ENCODE data around the gene UBE2E1.
A peak's percentile ranks its signal among the peaks of the same experiment; 100 is the strongest.
"Not testable (repeated sequence)": the region's sequence is repeated elsewhere in the genome, so short reads cannot be mapped to it uniquely, and the experiment has no call there.

UBE2E1 gene

DNA sequence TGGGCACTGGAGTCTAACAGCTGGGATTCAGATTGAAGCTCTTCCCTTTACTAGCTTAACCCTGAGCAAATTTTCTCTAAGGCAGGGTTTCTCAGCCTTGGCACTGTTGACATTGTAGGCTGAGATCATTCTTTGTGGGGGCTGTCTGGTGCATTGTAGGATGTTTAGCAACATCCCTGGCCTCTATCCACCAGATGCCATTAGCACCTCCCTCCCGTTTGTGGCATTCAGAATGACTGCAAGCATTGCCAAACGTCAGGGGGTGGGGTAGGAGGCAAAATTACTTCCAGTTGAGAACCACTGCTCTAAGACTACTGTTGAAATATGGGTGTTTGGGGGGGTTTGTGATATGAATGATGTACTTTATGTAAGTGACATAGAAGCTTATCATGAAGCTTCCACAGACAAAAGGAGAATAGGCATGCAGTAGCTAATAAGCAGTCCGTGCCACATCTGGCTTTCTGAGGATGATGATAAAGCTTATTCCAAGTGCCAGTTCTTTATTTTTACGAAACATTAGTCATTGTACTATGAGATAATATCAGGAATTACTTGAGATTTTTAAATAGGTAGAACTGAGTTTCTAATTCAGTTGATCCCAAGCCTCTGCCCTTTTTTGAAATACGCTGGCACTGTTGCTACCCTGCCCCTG lies 71.7 kb downstream of the UBE2E1 start:
- DNase-seq (ENCODE audit: low read depth in 2 of 2), result no peak

DNA sequence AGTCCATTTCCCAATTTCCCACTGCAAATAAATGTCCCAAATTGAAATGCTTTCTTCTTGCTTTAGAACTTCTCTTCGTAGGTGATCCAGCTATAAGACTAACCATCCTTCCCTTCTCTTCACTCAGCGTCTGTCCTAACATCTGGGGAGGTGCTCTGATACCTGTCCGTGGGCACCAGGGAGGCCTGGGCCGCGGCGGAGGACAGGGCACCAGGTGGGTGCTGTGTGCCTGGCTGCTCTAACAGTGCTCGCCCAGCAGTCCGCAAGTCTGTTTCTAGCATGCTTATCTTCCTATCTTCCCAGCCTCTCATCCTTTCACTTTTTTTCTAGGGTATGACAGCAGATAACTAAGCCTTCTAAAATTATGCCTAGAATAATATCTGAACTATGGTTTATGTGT lies 73.7 kb downstream of the UBE2E1 start:
- no peak for DNase-seq (ENCODE audit: low read depth in 2 of 2)

DNA sequence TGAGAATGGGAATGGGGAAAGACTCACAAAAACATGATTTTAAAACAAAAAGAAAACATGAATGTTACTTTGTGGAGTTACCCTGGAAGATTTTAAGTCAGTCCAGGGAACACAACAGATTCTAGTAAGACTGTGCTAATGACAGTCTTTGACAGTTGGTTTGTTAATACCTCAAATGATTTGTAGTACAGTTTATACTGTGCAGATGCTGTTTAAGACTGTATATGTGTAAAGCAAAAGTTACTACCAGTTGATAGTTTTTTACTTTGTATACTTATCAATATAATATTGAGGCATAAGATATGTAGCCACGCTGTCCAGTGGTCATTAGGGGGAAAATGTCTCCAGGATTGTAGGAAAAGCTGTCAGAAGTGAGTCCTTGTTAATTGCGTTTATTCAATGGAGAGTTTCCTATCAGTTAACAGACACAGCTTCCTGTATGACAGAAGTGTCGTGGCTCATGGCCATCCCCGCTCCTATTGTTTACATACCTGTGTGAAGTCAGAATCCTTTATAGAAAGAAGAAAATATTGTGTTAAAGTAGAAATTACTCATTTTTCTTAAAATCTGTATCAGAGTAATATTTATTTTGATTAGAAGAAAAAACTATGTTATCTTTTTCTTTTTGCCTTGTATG lies 75.1 kb downstream of the UBE2E1 start:
- DNase-seq (ENCODE audit: low read depth in 2 of 2), result no peak

DNA sequence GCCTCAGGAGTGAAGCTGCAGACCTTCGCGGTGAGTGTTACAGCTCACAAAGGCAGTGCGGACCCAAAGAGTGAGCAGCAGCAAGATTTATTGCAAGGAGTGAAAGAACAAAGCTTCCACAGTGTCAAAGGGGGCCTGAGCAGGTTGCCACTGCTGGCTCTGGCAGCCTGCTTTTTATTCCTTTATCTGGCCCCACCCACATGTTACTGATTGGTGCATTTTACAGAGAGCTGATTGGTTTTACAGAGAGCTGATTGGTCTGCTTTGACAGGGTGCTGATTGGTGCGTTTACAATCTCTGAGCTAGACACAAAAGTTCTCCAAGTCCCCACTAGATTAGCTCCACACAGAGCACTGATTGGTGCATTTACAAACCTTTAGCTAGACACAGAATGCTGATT lies 76.2 kb downstream of the UBE2E1 start:
- not testable (repeated sequence) for DNase-seq (ENCODE audit: low read depth in 2 of 2)

DNA sequence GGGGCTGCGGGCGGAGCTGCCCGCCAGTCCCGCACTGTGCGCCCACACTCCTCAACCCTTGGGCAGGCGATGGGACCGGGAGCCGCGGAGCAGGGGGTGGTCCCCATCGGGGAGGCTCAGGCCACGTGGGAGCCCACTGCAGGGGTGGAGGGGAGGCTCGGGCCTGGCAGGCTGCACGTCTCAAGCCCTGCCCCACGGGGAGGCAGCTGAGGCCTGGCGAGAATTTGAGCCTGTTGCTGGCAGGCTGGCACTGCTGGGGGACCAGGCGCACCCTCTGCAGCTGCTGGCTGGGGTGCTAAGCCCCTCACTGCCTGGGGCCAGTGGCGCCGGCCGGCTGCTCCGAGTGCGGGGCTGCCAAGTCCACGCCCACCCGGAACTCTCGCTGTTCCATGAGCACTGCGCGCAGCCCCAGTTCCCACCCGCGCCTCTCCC lies 76.7 kb downstream of the UBE2E1 start:
- DNase-seq (ENCODE audit: low read depth in 2 of 2), result no peak

DNA sequence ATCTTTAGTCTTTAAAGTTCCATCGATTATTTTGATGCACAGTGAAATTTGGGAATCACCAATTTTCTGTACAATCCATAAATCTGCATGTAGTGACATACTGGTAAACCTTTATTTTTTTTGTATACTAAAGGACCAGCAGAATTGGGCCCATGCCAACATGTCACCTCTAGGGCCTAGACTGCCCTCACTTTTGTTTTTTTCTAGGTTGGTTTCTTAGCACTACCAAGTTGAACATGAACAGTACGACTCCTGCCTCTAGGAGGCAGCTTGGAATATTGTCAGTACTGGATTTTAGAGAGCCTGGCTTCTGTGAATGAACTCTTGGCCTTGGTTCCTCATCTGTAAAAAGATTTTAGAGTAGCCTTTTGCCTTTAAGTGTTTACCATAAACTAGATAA lies 78.7 kb downstream of the UBE2E1 start:
- no peak for DNase-seq (ENCODE audit: low read depth in 2 of 2)

DNA sequence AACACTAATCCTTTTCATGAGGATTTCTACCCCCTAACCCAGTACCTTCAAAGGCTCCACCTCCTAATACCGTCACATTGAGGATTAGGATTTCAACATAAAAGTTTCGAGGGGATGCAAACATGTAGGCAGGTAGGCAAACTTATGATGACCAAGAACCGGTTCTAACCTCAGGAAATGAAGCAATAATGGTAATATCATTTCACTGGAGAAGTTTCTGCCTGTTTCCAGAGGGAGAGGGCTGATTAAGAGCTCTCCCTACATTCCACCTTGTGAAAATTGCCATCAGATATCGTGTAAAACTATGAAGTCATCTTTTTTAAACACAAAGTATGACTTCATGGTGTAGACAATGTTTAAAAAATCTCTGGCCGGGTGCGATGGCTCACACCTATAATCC lies 79.5 kb downstream of the UBE2E1 start:
- DNase-seq (ENCODE audit: low read depth in 2 of 2), result no peak

DNA sequence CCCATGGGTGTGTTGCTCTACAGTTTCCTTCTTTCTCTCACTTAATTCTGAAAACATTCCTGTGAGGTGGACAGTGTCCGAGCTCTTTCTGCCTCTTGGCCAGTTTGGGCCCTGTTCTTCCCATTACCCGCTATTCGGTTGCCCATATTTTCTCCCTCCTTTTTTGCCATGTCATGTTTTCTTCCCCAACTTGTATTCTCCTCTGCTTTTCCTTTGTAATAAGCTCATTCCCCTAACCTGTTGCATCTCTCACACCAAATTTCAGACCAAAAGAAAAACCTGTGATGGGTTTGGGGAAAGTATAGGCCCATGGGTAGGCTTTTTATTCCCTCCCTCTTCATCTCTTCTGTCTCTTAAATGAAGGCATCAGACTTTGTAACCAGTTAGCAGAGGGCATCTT lies 80.6 kb downstream of the UBE2E1 start:
- DNase-seq (ENCODE audit: low read depth in 2 of 2), result no peak

DNA sequence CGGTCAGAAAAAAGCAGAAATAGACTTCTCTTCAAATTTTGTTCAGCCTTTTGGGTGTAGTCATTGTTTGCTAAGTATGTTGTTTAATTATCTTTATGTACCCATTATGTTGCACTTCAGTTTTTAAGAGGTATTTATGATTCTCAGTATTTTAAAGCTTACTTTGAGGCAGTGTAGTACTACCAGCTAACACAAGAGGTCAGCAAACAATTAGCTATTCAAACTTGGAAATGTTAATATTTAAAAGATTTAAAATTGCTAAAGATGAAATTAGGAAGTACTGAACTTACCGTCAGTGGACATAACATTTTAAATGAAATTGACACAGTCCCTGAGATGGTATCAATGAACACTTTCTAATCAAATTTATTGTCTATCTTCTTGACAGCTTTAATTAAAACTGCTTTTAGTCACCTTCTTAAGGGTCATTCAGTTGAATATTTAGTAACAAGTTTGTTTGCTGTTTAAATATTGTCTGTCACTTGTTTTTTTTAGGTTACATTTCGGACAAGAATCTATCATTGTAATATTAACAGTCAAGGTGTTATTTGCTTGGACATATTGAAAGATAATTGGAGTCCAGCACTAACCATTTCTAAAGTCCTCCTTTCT lies 83.0 kb downstream of the UBE2E1 start:
- DNase-seq (ENCODE audit: low read depth in 2 of 2), result peak in 1 of 2 donors; percentile 10

DNA sequence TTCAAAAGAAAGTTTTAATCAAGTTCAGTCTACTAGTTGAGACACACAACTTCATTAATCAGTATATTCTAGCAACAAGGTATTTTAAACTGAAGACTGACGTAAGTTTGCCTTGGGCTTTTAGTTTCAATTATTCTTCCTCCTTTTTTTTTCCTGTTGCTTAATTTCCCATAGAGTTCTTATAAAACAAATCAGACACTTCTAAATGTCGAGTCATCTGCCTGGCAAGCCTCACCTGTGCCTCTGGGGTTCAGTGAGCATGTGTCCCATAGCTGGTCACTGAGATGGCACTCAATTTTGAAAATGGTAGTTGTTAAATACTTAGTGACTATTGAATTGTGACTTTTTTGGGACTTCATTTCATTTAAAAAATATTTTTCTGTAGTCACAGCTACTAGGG lies 83.6 kb downstream of the UBE2E1 start:
- DNase-seq (ENCODE audit: low read depth in 2 of 2), result no peak

DNA sequence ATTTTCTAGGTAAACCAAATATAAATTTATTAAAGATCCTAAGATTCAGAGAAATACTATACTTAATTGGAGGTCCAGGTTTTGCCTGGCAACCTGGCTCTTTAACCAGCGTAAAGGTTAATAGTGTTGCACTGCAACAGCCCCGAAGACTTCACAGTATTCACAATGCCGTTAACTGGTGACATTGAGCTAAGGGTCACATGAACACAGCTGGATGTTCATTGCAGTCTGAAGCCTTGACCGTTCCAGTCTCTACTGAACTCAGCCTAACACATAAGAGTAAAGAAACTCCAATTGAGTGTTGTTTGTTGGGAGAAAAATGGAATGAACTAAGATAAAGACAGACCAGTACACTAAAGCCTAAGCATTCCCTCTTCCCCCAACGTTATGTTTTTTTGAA lies 84.2 kb downstream of the UBE2E1 start:
- DNase-seq (ENCODE audit: low read depth in 2 of 2), result no peak

DNA sequence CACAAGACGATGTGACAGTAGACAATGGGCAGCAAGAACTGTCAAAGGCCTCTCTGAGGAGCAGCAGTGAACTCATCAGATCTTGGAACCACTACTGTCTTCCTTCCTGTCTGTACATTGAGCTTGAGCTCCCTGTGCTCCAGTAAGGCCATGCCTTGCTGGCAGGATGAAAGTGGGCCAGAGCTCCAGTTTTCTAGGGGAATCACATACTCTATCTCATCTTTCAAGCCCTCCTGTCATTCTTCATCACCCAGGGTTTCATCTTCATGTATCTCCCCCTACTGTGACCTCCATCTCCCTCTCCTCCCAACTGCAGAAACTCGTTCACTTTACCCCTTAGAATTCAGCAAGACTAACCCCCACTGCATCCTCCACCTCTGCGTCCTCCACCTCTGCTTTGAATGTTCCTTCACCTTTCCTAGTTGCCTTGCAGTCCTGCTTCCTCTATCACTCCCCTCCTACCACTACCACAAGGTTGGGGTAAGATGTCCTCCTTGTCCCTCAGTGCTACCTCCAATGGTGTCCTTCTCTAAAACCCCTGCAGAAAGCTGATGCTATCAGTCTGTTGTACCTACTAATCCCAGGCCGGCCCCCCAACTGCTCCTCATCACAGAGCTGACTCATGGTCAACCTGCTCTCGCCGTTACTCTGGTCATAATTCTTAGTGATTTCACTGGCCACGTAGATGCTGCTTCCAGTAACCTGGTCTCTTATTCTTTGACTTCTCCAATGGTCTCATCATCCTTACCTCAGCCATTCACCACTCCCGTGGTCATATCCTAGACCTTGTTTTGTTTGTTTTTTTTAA lies 88.7 kb downstream of the UBE2E1 start:
- DNase-seq (ENCODE audit: low read depth in 2 of 2), result no peak

DNA sequence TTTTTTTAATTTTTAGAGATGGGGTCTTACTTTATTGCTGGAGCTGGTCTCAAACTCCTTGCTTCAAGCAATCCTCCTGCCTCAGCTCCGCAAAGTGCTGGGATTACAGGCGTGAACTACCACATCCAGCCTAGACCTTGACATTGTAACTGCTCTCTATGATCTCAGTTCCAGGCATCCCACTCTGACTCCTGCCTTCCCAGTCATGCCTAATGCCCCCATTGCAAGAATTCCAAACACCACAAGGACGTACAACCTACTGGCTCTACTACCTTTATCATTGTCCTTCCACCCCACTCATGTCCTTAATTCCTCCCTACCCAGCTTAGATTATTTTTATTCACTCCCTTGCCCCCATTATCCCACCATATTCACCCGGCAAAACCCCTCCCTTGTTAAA lies 89.4 kb downstream of the UBE2E1 start:
- DNase-seq (ENCODE audit: low read depth in 2 of 2), result no peak

DNA sequence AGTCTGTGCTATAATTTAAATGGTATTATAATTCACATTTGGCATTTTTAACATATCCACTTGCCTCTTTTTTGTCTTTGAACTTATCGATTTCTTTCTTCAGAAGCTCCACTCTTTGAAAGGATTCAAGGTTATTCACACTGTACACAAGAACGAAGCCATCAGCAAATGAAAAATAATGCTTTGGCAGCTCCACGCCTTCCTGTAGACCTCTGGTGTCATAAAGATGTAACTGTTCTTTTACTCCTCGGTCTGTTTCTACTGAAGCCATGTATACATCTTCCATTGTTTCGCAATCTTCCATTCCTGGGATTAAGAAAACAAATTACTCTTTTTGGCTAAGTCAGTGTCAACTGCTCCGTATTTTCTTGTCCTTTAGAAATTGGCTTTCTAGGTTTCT lies 95.0 kb downstream of the UBE2E1 start:
- DNase-seq (ENCODE audit: low read depth in 2 of 2), result no peak

DNA sequence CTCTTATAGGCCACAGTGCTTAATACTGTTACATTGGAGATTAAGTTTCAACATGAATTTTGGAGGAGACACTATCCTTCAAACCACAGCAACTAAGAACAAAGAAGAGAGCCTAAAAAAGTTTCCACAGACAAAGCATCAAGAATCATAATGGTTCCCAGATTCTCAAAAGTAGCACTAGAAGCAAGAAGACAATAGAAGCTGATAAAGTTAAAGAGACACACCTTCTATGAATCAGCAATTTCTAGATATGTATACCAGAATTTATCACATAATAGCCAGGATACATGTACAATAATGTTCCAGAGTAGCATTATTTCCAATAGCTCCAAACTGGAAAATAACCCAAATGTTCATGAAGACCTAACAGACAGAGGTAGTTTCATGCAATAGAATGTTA lies 98.8 kb downstream of the UBE2E1 start:
- DNase-seq (ENCODE audit: low read depth in 2 of 2), result no peak

DNA sequence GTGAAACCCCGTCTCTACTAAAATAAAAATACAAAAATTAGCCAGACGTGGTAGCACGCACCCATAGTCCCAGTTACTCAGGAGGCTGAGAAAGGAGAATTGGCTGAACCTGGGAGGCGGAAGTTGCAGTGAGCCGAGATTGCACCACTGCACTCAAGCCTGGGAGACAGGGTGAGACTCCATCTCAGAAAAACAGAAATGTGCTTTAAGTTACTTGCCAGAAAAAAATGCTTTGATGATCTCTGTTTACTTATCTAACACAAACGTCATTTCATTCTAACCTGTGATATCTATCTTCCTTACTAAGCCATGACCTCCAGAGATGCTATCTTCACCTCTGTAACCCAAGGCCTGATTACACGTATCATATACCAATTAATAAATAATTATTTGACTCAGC lies 103.6 kb downstream of the UBE2E1 start:
- no peak for DNase-seq (ENCODE audit: low read depth in 2 of 2)

DNA sequence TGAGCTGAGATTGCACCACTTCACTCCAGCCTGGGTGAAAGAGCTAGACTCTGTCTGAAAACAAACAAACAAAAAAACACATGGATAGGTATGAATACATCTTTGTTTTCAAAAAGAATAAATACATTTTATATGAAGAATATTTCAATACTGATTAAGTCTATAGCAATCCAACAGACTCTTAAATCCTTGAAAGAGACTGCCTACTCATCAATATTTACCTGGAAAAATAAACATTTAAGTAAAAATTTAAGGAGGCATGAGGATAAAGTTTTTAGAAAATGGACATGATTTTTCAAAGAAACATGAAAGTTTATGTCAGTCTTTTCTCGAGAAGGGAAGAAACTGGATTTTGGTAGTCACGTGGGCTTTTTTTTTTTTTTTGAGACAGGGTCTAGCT lies 105.6 kb downstream of the UBE2E1 start:
- DNase-seq (ENCODE audit: low read depth in 2 of 2), result no peak

DNA sequence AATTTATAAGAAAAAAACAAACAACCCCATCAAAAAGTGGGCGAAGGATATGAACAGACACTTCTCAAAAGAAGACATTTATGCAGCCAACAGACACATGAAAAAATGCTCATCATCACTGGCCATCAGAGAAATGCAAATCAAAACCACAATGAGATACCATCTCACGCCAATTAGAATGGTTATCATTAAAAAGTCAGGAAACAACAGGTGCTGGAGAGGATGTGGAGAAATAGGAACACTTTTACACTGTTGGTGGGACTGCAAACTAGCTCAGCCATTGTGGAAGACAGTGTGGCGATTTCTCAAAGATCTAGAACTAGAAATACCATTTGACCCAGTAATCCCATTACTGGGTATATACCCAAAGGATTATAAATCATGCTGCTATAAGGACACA lies 106.6 kb downstream of the UBE2E1 start:
- not testable (repeated sequence) for DNase-seq (ENCODE audit: low read depth in 2 of 2)

DNA sequence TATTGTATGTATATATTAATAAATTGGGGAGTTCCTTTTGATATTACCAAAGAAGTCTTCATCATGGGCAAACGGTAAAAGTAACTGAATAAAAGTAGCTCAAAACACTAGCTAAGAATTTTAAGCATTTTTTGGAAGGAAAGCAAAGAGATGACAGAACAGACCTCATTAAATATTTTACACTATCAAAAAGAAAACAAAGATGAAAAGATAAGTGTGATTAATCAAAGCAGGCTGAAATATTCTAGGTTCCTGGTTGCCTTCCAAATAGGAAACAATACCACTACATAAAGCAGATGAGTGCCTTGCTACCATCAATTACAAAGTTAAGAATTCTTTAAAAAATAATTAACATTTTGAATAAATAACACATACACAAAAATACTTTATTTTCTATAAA lies 107.4 kb downstream of the UBE2E1 start:
- no peak for DNase-seq (ENCODE audit: low read depth in 2 of 2)

DNA sequence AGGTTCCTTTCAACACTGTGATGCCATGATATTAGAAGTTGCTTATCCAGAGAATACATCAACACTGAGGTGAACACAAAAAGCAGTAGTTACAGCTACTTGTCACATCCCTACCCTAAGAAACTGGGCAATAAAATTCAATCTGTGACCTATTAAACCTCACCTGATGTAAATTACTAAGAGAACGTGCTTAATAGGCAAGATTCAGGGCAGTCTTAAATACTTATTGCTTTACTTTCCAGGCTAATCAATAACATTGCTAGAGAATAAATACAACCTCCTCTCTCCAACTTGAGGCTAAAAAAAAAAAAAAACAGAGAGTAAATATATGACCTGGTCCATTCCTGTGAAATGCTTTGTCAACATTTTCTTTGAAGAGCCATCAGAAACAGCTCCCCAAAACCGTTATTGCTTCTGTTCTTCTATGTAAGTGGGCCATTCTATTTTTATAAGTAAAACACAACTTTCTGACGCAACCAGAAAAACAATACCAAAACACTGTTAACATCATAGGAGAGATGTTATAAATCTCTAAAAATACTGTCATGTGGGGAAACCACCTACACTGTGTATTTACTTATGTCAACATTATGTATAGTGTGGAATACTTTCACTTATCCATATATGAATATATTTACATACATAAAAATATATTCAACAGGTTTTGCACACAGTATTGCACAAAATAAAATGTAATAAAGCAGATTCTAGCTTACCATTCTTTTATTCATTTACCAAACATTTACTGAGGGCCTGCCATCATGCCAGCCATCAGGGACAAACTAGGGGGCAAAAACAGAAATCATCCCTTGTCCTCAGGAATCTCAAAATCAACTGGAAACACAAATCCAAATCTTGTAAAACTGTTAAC lies 108.4 kb downstream of the UBE2E1 start:
- no peak for DNase-seq (ENCODE audit: low read depth in 2 of 2)

DNA sequence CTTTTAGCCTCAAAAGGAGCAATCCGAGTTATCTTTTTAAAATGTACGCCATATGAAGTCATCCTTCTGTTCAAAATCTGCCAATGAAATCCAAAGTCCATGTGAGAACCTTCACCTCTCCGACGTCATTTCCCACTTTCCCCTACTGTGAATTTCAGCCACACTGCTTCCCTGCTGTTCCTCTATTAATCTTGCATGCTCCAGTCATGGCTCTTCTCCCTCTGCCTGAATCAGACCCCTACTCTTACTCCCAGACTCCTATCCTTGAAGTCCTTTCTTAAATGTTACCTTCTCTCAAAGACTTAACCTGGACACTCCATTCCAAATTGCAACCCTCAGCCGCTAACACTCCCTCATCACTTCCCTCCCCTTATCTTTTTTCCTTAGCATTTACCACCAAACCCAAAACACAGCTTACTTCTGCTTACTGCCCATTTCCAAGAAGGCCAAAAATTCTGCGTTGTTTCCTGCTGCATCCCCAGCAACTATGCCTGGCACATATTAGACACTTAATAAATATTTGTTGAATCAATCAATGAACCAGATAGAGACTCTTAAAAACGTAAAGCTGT lies 109.9 kb downstream of the UBE2E1 start:
- DNase-seq (ENCODE audit: low read depth in 2 of 2), result no peak

Data from activated CD4-positive, alpha-beta T cell treated with anti-CD3 and anti-CD28 coated beads for 24 hours (primary cell).